ENCODE results near the gene FOXN3.

The FOXN3 gene

GRCh38 chr14:89386212-89386886 is 30.7 kb downstream of the FOXN3 start:
- no peak overlapping the region for H3K4me3 ChIP-seq (ENCODE audit: low read depth, low read length)

GRCh38 chr14:89384636-89385035 is 32.4 kb downstream of the FOXN3 start:
- no peak overlapping the region for H3K4me3 ChIP-seq (ENCODE audit: low read depth, low read length)

GRCh38 chr14:89384023-89384422 is 33.0 kb downstream of the FOXN3 start:
- H3K4me3 ChIP-seq (ENCODE audit: low read depth, low read length) = no peak overlapping the region

- no peak overlapping the region for H3K4me3 ChIP-seq (ENCODE audit: low read depth, low read length)
Measured at GRCh38 chr14:89382901-89383845, 33.9 kb downstream of the FOXN3 start.

GRCh38 chr14:89382487-89382886 is 34.5 kb downstream of the FOXN3 start:
- H3K4me3 ChIP-seq (ENCODE audit: low read depth, low read length) = no peak overlapping the region

GRCh38 chr14:89379891-89380820 is 36.9 kb downstream of the FOXN3 start:
- no peak overlapping the region for H3K4me3 ChIP-seq (ENCODE audit: low read depth, low read length)

- H3K4me3 ChIP-seq (ENCODE audit: low read depth, low read length) = no peak overlapping the region
Measured at GRCh38 chr14:89379006-89379405, 38.0 kb downstream of the FOXN3 start.

- H3K4me3 ChIP-seq (ENCODE audit: low read depth, low read length) = no peak overlapping the region
Measured at GRCh38 chr14:89378119-89378518, 38.9 kb downstream of the FOXN3 start.

GRCh38 chr14:89377544-89377943 is 39.5 kb downstream of the FOXN3 start:
- H3K4me3 ChIP-seq (ENCODE audit: low read depth, low read length) = no peak overlapping the region

GRCh38 chr14:89374908-89375307 is 42.1 kb downstream of the FOXN3 start:
- H3K4me3 ChIP-seq (ENCODE audit: low read depth, low read length) = no peak overlapping the region

- H3K4me3 ChIP-seq (ENCODE audit: low read depth, low read length) = no peak overlapping the region
Measured at GRCh38 chr14:89373185-89373584, 43.8 kb downstream of the FOXN3 start.

GRCh38 chr14:89372512-89372883 is 44.5 kb downstream of the FOXN3 start:
- H3K4me3 ChIP-seq (ENCODE audit: low read depth, low read length) = no peak overlapping the region

GRCh38 chr14:89371585-89372511 is 45.2 kb downstream of the FOXN3 start:
- H3K4me3 ChIP-seq (ENCODE audit: low read depth, low read length) = no peak overlapping the region

- H3K4me3 ChIP-seq (ENCODE audit: low read depth, low read length) = no peak overlapping the region
Measured at GRCh38 chr14:89370781-89371180, 46.3 kb downstream of the FOXN3 start.

GRCh38 chr14:89370381-89370780 is 46.7 kb downstream of the FOXN3 start:
- H3K4me3 ChIP-seq (ENCODE audit: low read depth, low read length) = no peak overlapping the region

GRCh38 chr14:89369656-89370055 is 47.4 kb downstream of the FOXN3 start:
- H3K4me3 ChIP-seq (ENCODE audit: low read depth, low read length) = no peak overlapping the region

- no peak overlapping the region for H3K4me3 ChIP-seq (ENCODE audit: low read depth, low read length)
Measured at GRCh38 chr14:89368490-89369477, 48.2 kb downstream of the FOXN3 start.

- no peak overlapping the region for H3K4me3 ChIP-seq (ENCODE audit: low read depth, low read length)
Measured at GRCh38 chr14:89367779-89368120, 49.3 kb downstream of the FOXN3 start.
